K562 (cell line): ENCODE measurements around the gene MSRB3. TPM values are rescaled to one million over a fixed set of nuclear protein-coding genes. Genes with fewer than 3 reads are reported as not detected.

Experiments
- ATAC-seq: fragments of 200-7000 bp; cut with Tn5 transposase; 3 replicates; pipeline ENCODE4 v1.9.1; 2020; ENCODE audit warnings: moderate library complexity
- BruUV-seq: library from RNA; stranded (reverse); fragments of 400-500 nt; replicated peaks from 2 replicates; lab custom pipeline; 2021; lab: Mats Ljungman, UMichigan
- CTCF ChIA-PET: fragments of 300-600 bp; formaldehyde crosslinking; extraction: SDS; loops from one replicate; lab custom pipeline; 2021; ENCODE audit warnings: low intra/inter-chr PET ratio; lab: Yijun Ruan, JAX
- POLR2A ChIA-PET: fragments of 300-600, 350-650 bp; sonication (Branson Sonifier 250); formaldehyde crosslinking; extraction: SDS; loops from one replicate; lab custom pipeline; 2021; ENCODE audit warnings: antibody characterized with exemption, inconsistent platforms; lab: Yijun Ruan, JAX
- DNase-seq, 4 experiments: peaks; one replicate each; pipeline versions ENCODE4 v3.0.0 to v3.0.0-alpha.2; 2011 to 2018; ENCODE audit warnings: low spot score in 3 of 4, mixed read lengths in 3 of 4; ENCODE audit errors: extremely low read depth in 1 of 4
- FAIRE-seq: peaks from 2 replicates; lab custom pipeline; 2011; peaks lifted over from hg19 to GRCh38; lab: Jason Lieb, UNC
- H2AFZ ChIP-seq: 2 replicates; pipeline ENCODE4 v1.6.0; 2011; ENCODE audit warnings: low read depth, low read length, control low read depth, inconsistent platforms
- H3K27ac ChIP-seq: fragments of 200-600 bp; 3 replicates; pipeline ENCODE4 v1.8.0; 2011; ENCODE audit warnings: low read depth, mild to moderate bottlenecking, control low read depth, inconsistent platforms, low read length, moderate library complexity, mixed read lengths; ENCODE audit errors: extremely low read depth
- H3K27me3 ChIP-seq, 2 experiments: fragments of 300-600 bp in 1 of 2; 2 replicates in 1 of 2; 3 replicates in 1 of 2; pipeline versions ENCODE4 v1.6.0 to v1.8.0; 2011; ENCODE audit warnings: inconsistent platforms in 2 of 2, low read length in 2 of 2, mild to moderate bottlenecking in 1 of 2, mixed read lengths in 1 of 2, moderate library complexity in 1 of 2; ENCODE audit not compliant: control insufficient read depth in 2 of 2, insufficient read depth in 2 of 2
- H3K36me3 ChIP-seq: fragments of 300-600 bp; 3 replicates; pipeline ENCODE4 v1.8.0; 2011; ENCODE audit warnings: mild to moderate bottlenecking, low read length, inconsistent platforms; ENCODE audit not compliant: control insufficient read depth, insufficient read depth
- H3K4me1 ChIP-seq, 2 experiments: fragments of 200-600 bp in 1 of 2; replicated peaks in 1 of 2; 2 replicates in 1 of 2; 3 replicates in 1 of 2; pipeline versions ENCODE4 v1.5.1 to v1.8.0; 2011; ENCODE audit warnings: inconsistent platforms in 2 of 2, low read length in 2 of 2, mild to moderate bottlenecking in 1 of 2, mixed read lengths in 1 of 2, moderate library complexity in 1 of 2; ENCODE audit not compliant: control insufficient read depth in 2 of 2, insufficient read depth in 2 of 2
- H3K4me2 ChIP-seq: 2 replicates; pipeline ENCODE4 v1.6.1; 2011; ENCODE audit warnings: low read length, control low read depth, inconsistent platforms, mixed read lengths; ENCODE audit not compliant: insufficient read depth
- H3K4me3 ChIP-seq: fragments of 200-600 bp; sonication (generic), shearing (Covaris generic); 2 replicates; pipeline ENCODE4 v1.5.1; 2016; ENCODE audit warnings: control low read depth, inconsistent platforms
- H3K79me2 ChIP-seq: fragments of 200-600 bp; 3 replicates; pipeline ENCODE4 v1.8.0; 2011; ENCODE audit warnings: low read length, inconsistent platforms; ENCODE audit not compliant: control insufficient read depth, insufficient read depth
- H3K9ac ChIP-seq, 2 experiments: 2 replicates each; pipeline versions ENCODE4 v1.6.0 to v1.6.1; 2011; ENCODE audit warnings: low read depth in 2 of 2, low read length in 2 of 2, control low read depth in 1 of 2, inconsistent platforms in 1 of 2, mild to moderate bottlenecking in 1 of 2, mixed read lengths in 1 of 2; ENCODE audit not compliant: insufficient read depth in 1 of 2
- H3K9me1 ChIP-seq: one replicate; pipeline ENCODE4 v1.6.0; 2011; ENCODE audit warnings: inconsistent platforms, mild to moderate bottlenecking, low read length, moderate library complexity; ENCODE audit not compliant: control insufficient read depth, insufficient read depth
- H3K9me3 ChIP-seq: replicated peaks from 2 replicates; pipeline ENCODE4 v1.5.1; 2011; ENCODE audit warnings: low read depth, low read length, inconsistent platforms; ENCODE audit not compliant: control insufficient read depth, insufficient read depth
- H4K20me1 ChIP-seq: replicated peaks from 2 replicates; pipeline ENCODE4 v1.6.1; 2011; ENCODE audit warnings: low read length, inconsistent platforms, mixed read lengths; ENCODE audit not compliant: control insufficient read depth, insufficient read depth
- EHMT2 ChIP-seq: fragments of 450-650 bp; IDR thresholded peaks from 2 replicates; pipeline ENCODE4 v1.6.1; 2018; ENCODE audit warnings: antibody characterized with exemption
- HDGF ChIP-seq: fragments of 450-650 bp; IDR thresholded peaks from 2 replicates; pipeline ENCODE4 v1.6.1; 2016
- HOMEZ ChIP-seq: fragments of 250-450 bp; sonication (Bioruptor Pico); IDR thresholded peaks from 2 replicates; pipeline ENCODE4 v1.4.0; 2020; ENCODE audit warnings: mild to moderate bottlenecking, moderate library complexity
- RAD51 ChIP-seq: fragments of 450-650 bp; IDR thresholded peaks from 2 replicates; pipeline ENCODE4 v1.7.1; 2016; ENCODE audit warnings: low read depth, mild to moderate bottlenecking, borderline replicate concordance
- SMARCA4 ChIP-seq: fragments of 450-650 bp; IDR thresholded peaks from 2 replicates; pipeline ENCODE4 v1.6.1; 2016
- SMARCA5 ChIP-seq: fragments of 450-650 bp; IDR thresholded peaks from 2 replicates; pipeline ENCODE4 v1.6.1; 2016
- TARDBP ChIP-seq: fragments of 450-650 bp; IDR thresholded peaks from 2 replicates; pipeline ENCODE4 v1.6.1; 2016
- WGBS: fragments of 100-300 bp; shearing (Covaris generic); methylation state at CpG from one replicate; pipeline ENCODE4 v1.1.6; 2016; ENCODE audit warnings: low coverage, mixed read lengths; ENCODE audit not compliant: insufficient coverage; ENCODE audit errors: missing lambda C conversion rate; 5-methylcytosine and 5-hydroxymethylcytosine counted together
- in situ Hi-C: fragments of 300-500 bp; cut with MboI; formaldehyde crosslinking; loops from 4 replicates; pipeline ENCODE4 v1.15.0; 2018; ENCODE audit warnings: inconsistent platforms, mixed read lengths
- intact Hi-C: fragments of 100-400 bp; cut with micrococcal nuclease; formaldehyde crosslinking; loops from 2 replicates; pipeline ENCODE4 v1.14.2; 2022
- polyA plus RNA-seq, 8 experiments: library from polyadenylated mRNA; depleted of rRNA in 4 of 8; stranded (reverse) in 5 of 8; unstranded in 3 of 8; fragments of >200 nt; fragmentation: Nextera tagmentation in 2 of 8; fragmentation: Illumina TruSeq in 1 of 8; extraction: Ambion mirVana in 2 of 8; extraction: Trizol in 1 of 8; gene quantifications; 2 replicates each; pipeline versions ENCODE4 v1.2.1 to v1.2.3, GENCODE V29; 2011 to 2014; ENCODE audit warnings: inconsistent platforms in 1 of 8, missing spikeins in 1 of 8
- total RNA-seq, 7 experiments: library from RNA; depleted of rRNA in 6 of 7; stranded (reverse); fragments of >200 nt in 6 of 7; fragmentation: Illumina TruSeq in 2 of 7; extraction: Trizol in 2 of 7; gene quantifications; 2 replicates each; pipeline versions ENCODE4 v1.2.1 to v1.2.3, GENCODE V29; 2011 to 2021; ENCODE audit warnings: low replicate concordance in 1 of 7
- TF ChIP-seq, protein P1 (sequence below): fragments of 450-650 bp; formaldehyde crosslinking; IDR thresholded peaks from 2 replicates; pipeline ENCODE4 v1.4.0; 2020; ENCODE audit warnings: mild to moderate bottlenecking, moderate library complexity
- TF ChIP-seq, protein P2 (sequence below), 2 experiments: IDR thresholded peaks; 2 replicates each; pipeline ENCODE4 v1.6.1; 2011; ENCODE audit warnings: borderline replicate concordance in 1 of 2, control low read depth in 1 of 2, low read depth in 1 of 2, low read length in 1 of 2, mild to moderate bottlenecking in 1 of 2, mixed read lengths in 1 of 2, moderate library complexity in 1 of 2; ENCODE audit not compliant: insufficient read depth in 1 of 2, insufficient read length in 1 of 2, poor library complexity in 1 of 2, severe bottlenecking in 1 of 2; ENCODE audit errors: extremely low read depth in 1 of 2
- TF ChIP-seq, protein P3 (sequence below): IDR thresholded peaks from 3 replicates; pipeline ENCODE4 v1.6.1; 2011; ENCODE audit warnings: borderline replicate concordance, mild to moderate bottlenecking; ENCODE audit not compliant: insufficient read length, insufficient read depth

Gene MSRB3
- total and polyA plus RNA-seq, 9 of the 15 experiments (the other 6 are each of a cell fraction or from before 2014, with no cell fraction given) = 0.04 TPM; not detected in 8

DNA sequence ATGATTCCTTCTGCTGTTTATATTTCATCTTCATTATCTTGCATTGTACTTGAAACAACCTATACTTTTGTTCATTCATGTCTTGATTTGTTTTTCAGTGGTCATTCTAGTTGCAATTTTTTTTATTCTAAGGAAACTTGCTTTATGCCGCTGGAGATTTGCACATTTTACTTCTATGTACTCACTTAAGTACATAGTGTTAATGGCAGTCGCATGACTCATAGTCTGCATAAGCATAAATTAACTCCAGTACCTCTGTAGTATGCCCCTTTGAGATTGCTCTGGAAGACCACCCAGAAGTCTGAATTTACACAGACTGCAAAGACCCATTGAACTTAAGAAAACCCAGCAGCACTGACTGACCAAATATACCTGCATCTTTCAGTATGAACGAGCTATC lies 77.0 kb downstream of the MSRB3 start:
- no peak for DNase-seq
- no peaks in the 10 kb centered on the region for H3K79me2 ChIP-seq
- no TSS peak for BruUV-seq
- H3K9me1 ChIP-seq = no peaks in the 10 kb centered on the region
- no peak overlapping the region for H3K9ac ChIP-seq
- in situ Hi-C loops (no loop called here), intact Hi-C loops (no loop called here)
- no peaks in the 10 kb centered on the region for H3K36me3 ChIP-seq
- no peak overlapping the region for H3K4me3 ChIP-seq
- no peaks in the 10 kb centered on the region for H3K9me3 ChIP-seq
- FAIRE-seq = no peak
- CTCF ChIA-PET = no interaction called here
- H3K27ac ChIP-seq = no peak overlapping the region
- ATAC-seq = no peak
- no peak overlapping the region for H2AFZ ChIP-seq
- POLR2A ChIA-PET = no interaction called here
- TF ChIP-seq RAD51 = no peak
- TF ChIP-seq, protein P1, sequence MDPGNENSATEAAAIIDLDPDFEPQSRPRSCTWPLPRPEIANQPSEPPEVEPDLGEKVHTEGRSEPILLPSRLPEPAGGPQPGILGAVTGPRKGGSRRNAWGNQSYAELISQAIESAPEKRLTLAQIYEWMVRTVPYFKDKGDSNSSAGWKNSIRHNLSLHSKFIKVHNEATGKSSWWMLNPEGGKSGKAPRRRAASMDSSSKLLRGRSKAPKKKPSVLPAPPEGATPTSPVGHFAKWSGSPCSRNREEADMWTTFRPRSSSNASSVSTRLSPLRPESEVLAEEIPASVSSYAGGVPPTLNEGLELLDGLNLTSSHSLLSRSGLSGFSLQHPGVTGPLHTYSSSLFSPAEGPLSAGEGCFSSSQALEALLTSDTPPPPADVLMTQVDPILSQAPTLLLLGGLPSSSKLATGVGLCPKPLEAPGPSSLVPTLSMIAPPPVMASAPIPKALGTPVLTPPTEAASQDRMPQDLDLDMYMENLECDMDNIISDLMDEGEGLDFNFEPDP (CRISPR knock-in tag) = no peak
- no peaks in the 10 kb centered on the region for H4K20me1 ChIP-seq
- H3K4me2 ChIP-seq = no peak overlapping the region
- no peaks in the 10 kb centered on the region for H3K4me1 ChIP-seq
- H3K27me3 ChIP-seq = no peaks in the 10 kb centered on the region
- 0% methylated on average over 3 of the region's 3 CpGs for WGBS

GRCh38 chr12:65362234-65363031 lies 84.0 kb downstream of the MSRB3 start:
- 0% methylated on average over 4 of the region's 4 CpGs for whole genome bisulfite sequencing
- H3K27ac ChIP-seq = no peak overlapping the region
- BruUV-seq = no TSS peak
- no peaks in the 10 kb centered on the region for H4K20me1 ChIP-seq
- ChIA-PET CTCF (no interaction called here), POLR2A (no interaction called here)
- no peaks in the 10 kb centered on the region for H3K9me1 ChIP-seq
- FAIRE-seq (no peak), ATAC-seq (no peak), DNase-seq (no peak)
- no peak overlapping the region for H3K4me3 ChIP-seq
- intact Hi-C loops = no loop called here
- H3K9me3 ChIP-seq = no peaks in the 10 kb centered on the region
- no peaks in the 10 kb centered on the region for H3K4me1 ChIP-seq
- in situ Hi-C loops = no loop called here
- H2AFZ ChIP-seq = no peak overlapping the region
- H3K27me3 ChIP-seq = no peaks in the 10 kb centered on the region
- no peak overlapping the region for H3K9ac ChIP-seq
- no peaks in the 10 kb centered on the region for H3K36me3 ChIP-seq
- H3K4me2 ChIP-seq = no peak overlapping the region
- H3K79me2 ChIP-seq = no peaks in the 10 kb centered on the region
- TF ChIP-seq TARDBP (no peak), SMARCA4 (no peak), EHMT2 (no peak), HOMEZ (CRISPR knock-in tag) (no peak), HDGF (no peak), SMARCA5 (no peak)
- TF ChIP-seq, protein P2, sequence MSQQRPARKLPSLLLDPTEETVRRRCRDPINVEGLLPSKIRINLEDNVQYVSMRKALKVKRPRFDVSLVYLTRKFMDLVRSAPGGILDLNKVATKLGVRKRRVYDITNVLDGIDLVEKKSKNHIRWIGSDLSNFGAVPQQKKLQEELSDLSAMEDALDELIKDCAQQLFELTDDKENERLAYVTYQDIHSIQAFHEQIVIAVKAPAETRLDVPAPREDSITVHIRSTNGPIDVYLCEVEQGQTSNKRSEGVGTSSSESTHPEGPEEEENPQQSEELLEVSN (IDR thresholded peaks at IDR 0.05; ENCODE audit: borderline replicate concordance in 1 of 2, extremely low read depth in 1 of 2, insufficient read depth in 1 of 2, insufficient read length in 1 of 2, low read depth in 1 of 2, low read length in 1 of 2, poor library complexity in 1 of 2, severe bottlenecking in 1 of 2) = no peak
- TF ChIP-seq, protein P3, sequence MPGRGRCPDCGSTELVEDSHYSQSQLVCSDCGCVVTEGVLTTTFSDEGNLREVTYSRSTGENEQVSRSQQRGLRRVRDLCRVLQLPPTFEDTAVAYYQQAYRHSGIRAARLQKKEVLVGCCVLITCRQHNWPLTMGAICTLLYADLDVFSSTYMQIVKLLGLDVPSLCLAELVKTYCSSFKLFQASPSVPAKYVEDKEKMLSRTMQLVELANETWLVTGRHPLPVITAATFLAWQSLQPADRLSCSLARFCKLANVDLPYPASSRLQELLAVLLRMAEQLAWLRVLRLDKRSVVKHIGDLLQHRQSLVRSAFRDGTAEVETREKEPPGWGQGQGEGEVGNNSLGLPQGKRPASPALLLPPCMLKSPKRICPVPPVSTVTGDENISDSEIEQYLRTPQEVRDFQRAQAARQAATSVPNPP = no peak
